ENCODE results near the gene PSME2. TPM values are rescaled to one million over a fixed set of nuclear protein-coding genes. Genes with fewer than 3 reads are reported as not detected.

PSME2 gene
- total and polyA plus RNA-seq, 2 of the 13 experiments (the other 11 are each of a cell fraction or from before 2014, with no cell fraction given): 332 to 716 TPM

DNA sequence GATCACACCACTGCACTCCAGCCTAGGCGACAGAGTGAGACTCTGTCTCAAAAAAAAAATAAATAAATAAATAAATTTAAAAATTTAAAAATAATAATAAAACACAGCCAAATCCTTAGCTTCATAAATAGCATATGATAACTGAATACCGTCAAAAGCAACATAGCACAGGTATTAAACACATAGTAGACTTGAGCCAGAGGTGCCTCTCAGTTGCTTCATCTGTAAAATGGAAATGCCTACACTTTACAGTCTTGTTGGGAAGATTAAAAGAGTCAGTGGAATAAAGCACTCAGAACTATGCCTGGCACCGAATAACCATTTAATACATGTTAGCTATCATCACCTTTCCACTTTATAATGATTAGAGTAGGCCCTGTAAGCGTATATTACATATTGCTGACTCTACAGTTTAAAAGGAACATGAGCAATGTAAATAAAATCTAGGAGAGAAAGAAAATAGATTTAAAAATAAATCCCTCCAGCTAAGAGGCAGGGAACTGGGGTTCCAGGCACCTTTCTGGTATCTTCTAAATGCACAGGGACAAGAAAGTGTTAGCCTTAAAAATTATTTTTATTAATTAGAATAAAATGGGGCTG is 39.6 kb downstream of the PSME2 start (continued):
- TF ChIP-seq, protein P1, sequence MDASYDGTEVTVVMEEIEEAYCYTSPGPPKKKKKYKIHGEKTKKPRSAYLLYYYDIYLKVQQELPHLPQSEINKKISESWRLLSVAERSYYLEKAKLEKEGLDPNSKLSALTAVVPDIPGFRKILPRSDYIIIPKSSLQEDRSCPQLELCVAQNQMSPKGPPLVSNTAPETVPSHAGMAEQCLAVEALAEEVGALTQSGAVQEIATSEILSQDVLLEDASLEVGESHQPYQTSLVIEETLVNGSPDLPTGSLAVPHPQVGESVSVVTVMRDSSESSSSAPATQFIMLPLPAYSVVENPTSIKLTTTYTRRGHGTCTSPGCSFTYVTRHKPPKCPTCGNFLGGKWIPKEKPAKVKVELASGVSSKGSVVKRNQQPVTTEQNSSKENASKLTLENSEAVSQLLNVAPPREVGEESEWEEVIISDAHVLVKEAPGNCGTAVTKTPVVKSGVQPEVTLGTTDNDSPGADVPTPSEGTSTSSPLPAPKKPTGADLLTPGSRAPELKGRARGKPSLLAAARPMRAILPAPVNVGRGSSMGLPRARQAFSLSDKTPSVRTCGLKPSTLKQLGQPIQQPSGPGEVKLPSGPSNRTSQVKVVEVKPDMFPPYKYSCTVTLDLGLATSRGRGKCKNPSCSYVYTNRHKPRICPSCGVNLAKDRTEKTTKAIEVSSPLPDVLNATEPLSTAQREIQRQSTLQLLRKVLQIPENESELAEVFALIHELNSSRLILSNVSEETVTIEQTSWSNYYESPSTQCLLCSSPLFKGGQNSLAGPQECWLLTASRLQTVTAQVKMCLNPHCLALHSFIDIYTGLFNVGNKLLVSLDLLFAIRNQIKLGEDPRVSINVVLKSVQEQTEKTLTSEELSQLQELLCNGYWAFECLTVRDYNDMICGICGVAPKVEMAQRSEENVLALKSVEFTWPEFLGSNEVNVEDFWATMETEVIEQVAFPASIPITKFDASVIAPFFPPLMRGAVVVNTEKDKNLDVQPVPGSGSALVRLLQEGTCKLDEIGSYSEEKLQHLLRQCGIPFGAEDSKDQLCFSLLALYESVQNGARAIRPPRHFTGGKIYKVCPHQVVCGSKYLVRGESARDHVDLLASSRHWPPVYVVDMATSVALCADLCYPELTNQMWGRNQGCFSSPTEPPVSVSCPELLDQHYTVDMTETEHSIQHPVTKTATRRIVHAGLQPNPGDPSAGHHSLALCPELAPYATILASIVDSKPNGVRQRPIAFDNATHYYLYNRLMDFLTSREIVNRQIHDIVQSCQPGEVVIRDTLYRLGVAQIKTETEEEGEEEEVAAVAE (CRISPR knock-in tag; IDR thresholded peaks at IDR 0.05; ENCODE audit: borderline replicate concordance): no peak
- TF ChIP-seq, protein P2, sequence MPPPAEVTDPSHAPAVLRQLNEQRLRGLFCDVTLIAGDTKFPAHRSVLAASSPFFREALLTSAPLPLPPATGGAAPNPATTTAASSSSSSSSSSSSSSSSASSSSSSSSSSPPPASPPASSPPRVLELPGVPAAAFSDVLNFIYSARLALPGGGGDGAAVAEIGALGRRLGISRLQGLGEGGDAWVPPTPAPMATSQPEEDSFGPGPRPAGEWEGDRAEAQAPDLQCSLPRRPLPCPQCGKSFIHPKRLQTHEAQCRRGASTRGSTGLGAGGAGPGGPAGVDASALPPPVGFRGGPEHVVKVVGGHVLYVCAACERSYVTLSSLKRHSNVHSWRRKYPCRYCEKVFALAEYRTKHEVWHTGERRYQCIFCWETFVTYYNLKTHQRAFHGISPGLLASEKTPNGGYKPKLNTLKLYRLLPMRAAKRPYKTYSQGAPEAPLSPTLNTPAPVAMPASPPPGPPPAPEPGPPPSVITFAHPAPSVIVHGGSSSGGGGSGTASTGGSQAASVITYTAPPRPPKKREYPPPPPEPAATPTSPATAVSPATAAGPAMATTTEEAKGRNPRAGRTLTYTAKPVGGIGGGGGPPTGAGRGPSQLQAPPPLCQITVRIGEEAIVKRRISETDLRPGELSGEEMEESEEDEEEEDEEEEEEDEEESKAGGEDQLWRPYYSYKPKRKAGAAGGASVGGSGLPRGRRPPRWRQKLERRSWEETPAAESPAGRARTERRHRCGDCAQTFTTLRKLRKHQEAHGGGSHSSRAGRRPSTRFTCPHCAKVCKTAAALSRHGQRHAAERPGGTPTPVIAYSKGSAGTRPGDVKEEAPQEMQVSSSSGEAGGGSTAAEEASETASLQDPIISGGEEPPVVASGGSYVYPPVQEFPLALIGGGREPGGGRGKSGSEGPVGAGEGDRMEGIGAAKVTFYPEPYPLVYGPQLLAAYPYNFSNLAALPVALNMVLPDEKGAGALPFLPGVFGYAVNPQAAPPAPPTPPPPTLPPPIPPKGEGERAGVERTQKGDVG (CRISPR knock-in tag; IDR thresholded peaks at IDR 0.05; ENCODE audit: borderline replicate concordance): no peak
- TF ChIP-seq, protein P3, sequence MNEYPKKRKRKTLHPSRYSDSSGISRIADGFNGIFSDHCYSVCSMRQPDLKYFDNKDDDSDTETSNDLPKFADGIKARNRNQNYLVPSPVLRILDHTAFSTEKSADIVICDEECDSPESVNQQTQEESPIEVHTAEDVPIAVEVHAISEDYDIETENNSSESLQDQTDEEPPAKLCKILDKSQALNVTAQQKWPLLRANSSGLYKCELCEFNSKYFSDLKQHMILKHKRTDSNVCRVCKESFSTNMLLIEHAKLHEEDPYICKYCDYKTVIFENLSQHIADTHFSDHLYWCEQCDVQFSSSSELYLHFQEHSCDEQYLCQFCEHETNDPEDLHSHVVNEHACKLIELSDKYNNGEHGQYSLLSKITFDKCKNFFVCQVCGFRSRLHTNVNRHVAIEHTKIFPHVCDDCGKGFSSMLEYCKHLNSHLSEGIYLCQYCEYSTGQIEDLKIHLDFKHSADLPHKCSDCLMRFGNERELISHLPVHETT (CRISPR knock-in tag; conservative IDR thresholded peaks at IDR 0.05): no peak
- TF ChIP-seq ZNF138 (CRISPR knock-in tag; IDR thresholded peaks at IDR 0.05; ENCODE audit: low read depth) (no peak), ZNF317 (CRISPR knock-in tag; IDR thresholded peaks at IDR 0.05) (no peak), POLR2A (IDR thresholded peaks at IDR 0.05; ENCODE audit: insufficient read depth in 1 of 2, low read depth in 2 of 2, low read length in 2 of 2) (peak in 1 of 2 experiments; percentile 34; a peak in 1 of 4 replicates), ZNF225 (CRISPR knock-in tag; IDR thresholded peaks at IDR 0.05) (no peak), SSRP1 (CRISPR knock-in tag; IDR thresholded peaks at IDR 0.05) (peak; percentile 85), ZNF891 (CRISPR knock-in tag; IDR thresholded peaks at IDR 0.05) (no peak), ZFP36L2 (CRISPR knock-in tag; IDR thresholded peaks at IDR 0.05) (no peak), NCOR1 (IDR thresholded peaks at IDR 0.05; ENCODE audit: borderline replicate concordance, low read length) (0 out of 2 replicates have a peak, but pooled peaks have one; percentile 2), NCOA2 (CRISPR knock-in tag; IDR thresholded peaks at IDR 0.05) (no peak)
- TF ChIP-seq, protein P4, sequence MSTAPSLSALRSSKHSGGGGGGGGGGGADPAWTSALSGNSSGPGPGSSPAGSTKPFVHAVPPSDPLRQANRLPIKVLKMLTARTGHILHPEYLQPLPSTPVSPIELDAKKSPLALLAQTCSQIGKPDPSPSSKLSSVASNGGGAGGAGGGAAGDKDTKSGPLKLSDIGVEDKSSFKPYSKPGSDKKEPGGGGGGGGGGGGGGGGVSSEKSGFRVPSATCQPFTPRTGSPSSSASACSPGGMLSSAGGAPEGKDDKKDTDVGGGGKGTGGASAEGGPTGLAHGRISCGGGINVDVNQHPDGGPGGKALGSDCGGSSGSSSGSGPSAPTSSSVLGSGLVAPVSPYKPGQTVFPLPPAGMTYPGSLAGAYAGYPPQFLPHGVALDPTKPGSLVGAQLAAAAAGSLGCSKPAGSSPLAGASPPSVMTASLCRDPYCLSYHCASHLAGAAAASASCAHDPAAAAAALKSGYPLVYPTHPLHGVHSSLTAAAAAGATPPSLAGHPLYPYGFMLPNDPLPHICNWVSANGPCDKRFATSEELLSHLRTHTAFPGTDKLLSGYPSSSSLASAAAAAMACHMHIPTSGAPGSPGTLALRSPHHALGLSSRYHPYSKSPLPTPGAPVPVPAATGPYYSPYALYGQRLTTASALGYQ (CRISPR knock-in tag; IDR thresholded peaks at IDR 0.05): no peak
- TF ChIP-seq, protein P5, sequence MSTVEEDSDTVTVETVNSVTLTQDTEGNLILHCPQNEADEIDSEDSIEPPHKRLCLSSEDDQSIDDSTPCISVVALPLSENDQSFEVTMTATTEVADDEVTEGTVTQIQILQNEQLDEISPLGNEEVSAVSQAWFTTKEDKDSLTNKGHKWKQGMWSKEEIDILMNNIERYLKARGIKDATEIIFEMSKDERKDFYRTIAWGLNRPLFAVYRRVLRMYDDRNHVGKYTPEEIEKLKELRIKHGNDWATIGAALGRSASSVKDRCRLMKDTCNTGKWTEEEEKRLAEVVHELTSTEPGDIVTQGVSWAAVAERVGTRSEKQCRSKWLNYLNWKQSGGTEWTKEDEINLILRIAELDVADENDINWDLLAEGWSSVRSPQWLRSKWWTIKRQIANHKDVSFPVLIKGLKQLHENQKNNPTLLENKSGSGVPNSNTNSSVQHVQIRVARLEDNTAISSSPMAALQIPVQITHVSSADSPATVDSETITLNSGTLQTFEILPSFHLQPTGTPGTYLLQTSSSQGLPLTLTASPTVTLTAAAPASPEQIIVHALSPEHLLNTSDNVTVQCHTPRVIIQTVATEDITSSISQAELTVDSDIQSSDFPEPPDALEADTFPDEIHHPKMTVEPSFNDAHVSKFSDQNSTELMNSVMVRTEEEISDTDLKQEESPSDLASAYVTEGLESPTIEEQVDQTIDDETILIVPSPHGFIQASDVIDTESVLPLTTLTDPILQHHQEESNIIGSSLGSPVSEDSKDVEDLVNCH (CRISPR knock-in tag; IDR thresholded peaks at IDR 0.05): no peak
